Peyer's patch (tissue), 4 donors: ENCODE data around the gene CALY. TPM values are rescaled to one million over a fixed set of nuclear protein-coding genes. Genes with fewer than 3 reads are reported as not detected.

Experiments
- DNase-seq, 3 donors: peaks; one replicate each; pipeline ENCODE4 v3.0.0-alpha.2; 2017 to 2019
- H3K27ac ChIP-seq, 4 donors: fragments of 200-600 bp; sonication (generic); one replicate each; pipeline ENCODE4 v1.5.1; 2016 to 2019
- H3K27me3 ChIP-seq, 2 donors: fragments of 200-600 bp; sonication (generic); one replicate each; pipeline ENCODE4 v1.5.1; 2019
- H3K36me3 ChIP-seq, 3 donors: fragments of 200-600 bp; sonication (generic); one replicate each; pipeline ENCODE4 v1.5.1; 2016 to 2019
- H3K4me1 ChIP-seq, 4 donors: fragments of 200-600 bp; sonication (generic); one replicate each; pipeline ENCODE4 v1.5.1; 2016 to 2019
- H3K4me3 ChIP-seq, 4 donors: fragments of 200-600 bp; sonication (generic); 1 replicate in 3 of 4; 2 replicates in 1 of 4; pipeline ENCODE4 v1.5.1; 2016 to 2019; ENCODE audit warnings: mild to moderate bottlenecking in 1 of 4
- H3K9me3 ChIP-seq, 4 donors: fragments of 200-600 bp; sonication (generic); one replicate each; pipeline ENCODE4 v1.5.1; 2016 to 2019; ENCODE audit warnings: mild to moderate bottlenecking in 1 of 4
- CTCF ChIP-seq, 6 experiments: fragments of 450-650 bp in 4 of 6; fragments of 200-600 bp in 2 of 6; sonication (generic) in 1 of 6; IDR thresholded peaks; one replicate each; pipeline ENCODE4 v1.5.1; 2017 to 2019; ENCODE audit warnings: antibody characterized with exemption in 6 of 6, mild to moderate bottlenecking in 3 of 6, moderate library complexity in 1 of 6
- POLR2A ChIP-seq, 2 donors: fragments of 450-650 bp; IDR thresholded peaks; one replicate each; pipeline ENCODE4 v1.5.1; 2017; ENCODE audit warnings: antibody characterized with exemption in 2 of 2, mild to moderate bottlenecking in 2 of 2, moderate library complexity in 2 of 2
- small RNA-seq, 2 donors: library from RNA; depleted of rRNA; stranded (forward); fragments of <200 nt; gene quantifications; one replicate each; pipeline ENCODE3, GENCODE V24; 2016
- total RNA-seq, 4 donors: library from RNA; depleted of rRNA; stranded (reverse); fragments of >200 nt; gene quantifications; one replicate each; pipeline ENCODE4 v1.1.0, GENCODE V29; 2016

The CALY gene
- total RNA-seq, 4 donors from 2014 or later: 0.88 to 1.6 (median 1.5) TPM; not detected in 1

GRCh38 chr10:133276100-133276434 is 60.6 kb downstream of the CALY start:
- no peak for DNase-seq
- Histone ChIP-seq H3K27ac (peak overlapping the region; percentile 42 to 85 (median 58)), H3K9me3 (no peaks in the 10 kb centered on the region), H3K4me3 (peak overlapping the region; percentile 41 to 61 (median 48)), H3K4me1 (peaks cover 0 to 51% (median 29%) of the 10 kb centered on the region in 4 donors), H3K36me3 (peaks cover 0 to 20% (median 0%) of the 10 kb centered on the region in 3 donors), H3K27me3 (peaks cover 0 to 7% of the 10 kb centered on the region in 2 donors)
- TF ChIP-seq POLR2A (IDR thresholded peaks at IDR 0.05): no peak
- TF ChIP-seq CTCF (IDR thresholded peaks at IDR 0.05): no peak

- H3K4me3 ChIP-seq: peak overlapping the region; percentile 41 to 61 (median 48)
- peaks cover 0 to 7% of the 10 kb centered on the region in 2 donors for H3K27me3 ChIP-seq
- H3K9me3 ChIP-seq: no peaks in the 10 kb centered on the region
- peaks cover 0 to 51% (median 29%) of the 10 kb centered on the region in 4 donors for H3K4me1 ChIP-seq
- DNase-seq: peak in 1 of 3 donors; percentile 49
- peaks cover 0 to 18% (median 0%) of the 10 kb centered on the region in 3 donors for H3K36me3 ChIP-seq
- H3K27ac ChIP-seq: peak overlapping the region; percentile 42 to 85 (median 58)
- TF ChIP-seq POLR2A (IDR thresholded peaks at IDR 0.05) (no peak), CTCF (IDR thresholded peaks at IDR 0.05) (peak in 1 of 6 experiments; percentile 17)
These were observed 61.0 kb downstream of the CALY start for GRCh38 chr10:133275684-133276092.

GRCh38 chr10:133274751-133275683 is 61.7 kb downstream of the CALY start:
- TF ChIP-seq CTCF (IDR thresholded peaks at IDR 0.05) (no peak), POLR2A (IDR thresholded peaks at IDR 0.05) (no peak)
- H3K4me1 ChIP-seq: peaks cover 0 to 51% (median 29%) of the 10 kb centered on the region in 4 donors
- peak overlapping the region; percentile 42 to 85 (median 58) for H3K27ac ChIP-seq
- H3K27me3 ChIP-seq: peaks cover 0 to 7% of the 10 kb centered on the region in 2 donors
- peak overlapping the region; percentile 41 to 61 (median 48) for H3K4me3 ChIP-seq
- no peaks in the 10 kb centered on the region for H3K9me3 ChIP-seq
- peak in 2 of 3 donors; percentile 84 to 87 for DNase-seq
- H3K36me3 ChIP-seq: peaks cover 0 to 11% (median 0%) of the 10 kb centered on the region in 3 donors

Small RNA genes lying within 50 kb of the gene (small RNA-seq; reads per million reads assigned to genes)
- 0 reads per million in 2 donors for gene AL360181.4
- 0 reads per million in 2 donors for gene BANF1P2
- gene MIR3944: 0.18 to 0.57 reads per million in 2 donors

Other genes starting within 250 kb of the CALY start
- gene ADGRA1, start 249.0 kb downstream of the CALY start, total RNA-seq: not detected
- 1 to 10 TPM in 1 of 4 donors, under 1 TPM in 1, not detected in 2; 0.27 to 1.7 TPM for gene KNDC1, start 176.7 kb downstream of the CALY start, total RNA-seq
- gene UTF1, start 106.7 kb downstream of the CALY start, total RNA-seq: not detected
- gene VENTX, start 99.0 kb downstream of the CALY start, total RNA-seq: under 1 TPM in 1 of 4 donors, not detected in 3; 0.54 TPM
- gene ADAM8, start 60.0 kb downstream of the CALY start, total RNA-seq: 10 to 100 TPM in 1 of 4 donors, 1 to 10 TPM in 3; 5.4 to 12.4 (median 6.4) TPM
- gene TUBGCP2, start 28.0 kb downstream of the CALY start, total RNA-seq: 10 to 100 TPM; 40.1 to 85.0 (median 67.8) TPM
- gene ZNF511, start 28.0 kb downstream of the CALY start, total RNA-seq: 10 to 100 TPM; 25.7 to 42.9 (median 30.5) TPM
- gene PRAP1, start 10.5 kb upstream of the CALY start, total RNA-seq: 1,000 to 10,000 TPM in 3 of 4 donors, 10 to 100 TPM in 1; 52.8 to 2,204 (median 1,384) TPM
- gene FUOM, start 21.1 kb upstream of the CALY start, total RNA-seq: 100 to 1,000 TPM in 3 of 4 donors, 10 to 100 TPM in 1; 88.3 to 214 (median 163) TPM
- 100 to 1,000 TPM in 3 of 4 donors, 10 to 100 TPM in 1; 87.5 to 211 (median 172) TPM for gene ECHS1, start 36.5 kb upstream of the CALY start, total RNA-seq
- gene PAOX, start 42.4 kb upstream of the CALY start, total RNA-seq: 10 to 100 TPM; 19.8 to 53.7 (median 36.9) TPM
- 100 to 1,000 TPM in 3 of 4 donors, 10 to 100 TPM in 1; 44.7 to 110 (median 103) TPM for gene MTG1, start 57.3 kb upstream of the CALY start, total RNA-seq
- gene SPRN, start 87.7 kb upstream of the CALY start, total RNA-seq: under 1 TPM in 1 of 4 donors, not detected in 3; 0.47 TPM
- 10 to 100 TPM in 2 of 4 donors, 1 to 10 TPM in 2; 1.9 to 14.6 (median 8.7) TPM for gene SCART1, start 117.0 kb upstream of the CALY start, total RNA-seq
- gene CYP2E1, start 190.5 kb upstream of the CALY start, total RNA-seq: 10 to 100 TPM in 1 of 4 donors, 1 to 10 TPM in 2, not detected in 1; 2.3 to 13.2 (median 5.6) TPM
- gene SYCE1, start 228.7 kb upstream of the CALY start, total RNA-seq: 1 to 10 TPM in 1 of 4 donors, not detected in 3; 7.5 TPM